KMS-11 (cell line): ENCODE measurements around the gene RAB3IP.

Source experiments
- H2AFZ ChIP-seq: fragments of 200-600 bp; sonication (generic); 2 replicates; pipeline ENCODE4 v1.6.1; 2016; ENCODE audit warnings: antibody characterized with exemption, mixed run types, low read depth
- H3K27ac ChIP-seq: fragments of 200-600 bp; sonication (generic); 2 replicates; pipeline ENCODE4 v1.6.1; 2016; ENCODE audit warnings: mild to moderate bottlenecking, mixed run types
- H3K27me3 ChIP-seq: fragments of 200-600 bp; sonication (generic); 2 replicates; pipeline ENCODE4 v1.6.1; 2017; ENCODE audit warnings: mild to moderate bottlenecking, low read depth, mixed run types, moderate library complexity; ENCODE audit not compliant: insufficient read depth
- H3K36me3 ChIP-seq: fragments of 200-600 bp; sonication (generic); 2 replicates; pipeline ENCODE4 v1.6.1; 2017; ENCODE audit warnings: mild to moderate bottlenecking, mixed run types; ENCODE audit not compliant: insufficient read depth
- H3K4me1 ChIP-seq: fragments of 200-600 bp; sonication (generic); 2 replicates; pipeline ENCODE4 v1.6.1; 2016; ENCODE audit warnings: mild to moderate bottlenecking, low read depth, mixed run types; ENCODE audit not compliant: poor library complexity, severe bottlenecking
- H3K4me2 ChIP-seq: fragments of 200-600 bp; sonication (generic); 2 replicates; pipeline ENCODE4 v1.7.0; 2016; ENCODE audit warnings: mild to moderate bottlenecking, mixed run types
- H3K4me3 ChIP-seq: fragments of 200-600 bp; sonication (generic); IDR thresholded peaks from 2 replicates; pipeline ENCODE4 v1.6.1; 2017; ENCODE audit warnings: low read depth, low read length, mixed read lengths; ENCODE audit not compliant: insufficient read depth
- H3K79me2 ChIP-seq: fragments of 200-600 bp; sonication (generic); 2 replicates; pipeline ENCODE4 v1.6.1; 2016; ENCODE audit warnings: low read depth, mixed run types; ENCODE audit not compliant: insufficient read depth
- H3K9ac ChIP-seq: fragments of 200-600 bp; sonication (generic); 2 replicates; pipeline ENCODE4 v1.6.1; 2016; ENCODE audit warnings: mild to moderate bottlenecking, mixed run types
- H4K20me1 ChIP-seq: fragments of 200-600 bp; sonication (generic); 2 replicates; pipeline ENCODE4 v1.6.1; 2016; ENCODE audit warnings: mild to moderate bottlenecking, mixed run types; ENCODE audit not compliant: insufficient read depth
- CTCF ChIP-seq: fragments of 200-600 bp; sonication (generic); conservative IDR thresholded peaks from 2 replicates; pipeline ENCODE4 v1.6.1; 2017; ENCODE audit warnings: low read depth, mild to moderate bottlenecking, antibody characterized with exemption, low read length, moderate library complexity, mixed read lengths

The RAB3IP gene

DNA sequence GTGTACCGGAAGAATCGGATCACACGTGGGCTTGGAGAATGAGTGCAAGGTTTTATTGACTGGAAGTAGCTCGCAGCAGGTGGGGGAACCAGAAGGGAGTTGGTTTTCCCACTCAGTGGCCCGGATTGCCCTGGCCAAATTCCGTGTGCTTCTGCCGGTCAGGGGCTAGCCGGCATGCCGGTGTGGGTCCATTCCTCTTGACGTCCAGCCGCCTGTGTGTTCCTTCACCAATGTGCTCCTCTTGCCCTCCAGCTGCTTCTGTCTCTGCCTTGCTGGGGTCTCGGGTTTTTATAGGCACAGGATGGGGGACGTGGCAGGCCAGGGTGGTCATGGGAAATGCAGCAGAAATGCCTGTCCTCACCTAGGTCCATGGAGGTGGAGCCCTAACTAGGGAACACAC lies 97.4 kb downstream of the RAB3IP start:
- H3K27me3 ChIP-seq, result no peaks in the 10 kb centered on the region
- no peaks in the 10 kb centered on the region for H4K20me1 ChIP-seq
- no peaks in the 10 kb centered on the region for H3K4me1 ChIP-seq
- no peak overlapping the region for H2AFZ ChIP-seq
- no peak overlapping the region for H3K4me3 ChIP-seq
- H3K4me2 ChIP-seq, result no peak overlapping the region
- no peaks in the 10 kb centered on the region for H3K36me3 ChIP-seq
- no peak overlapping the region for H3K27ac ChIP-seq
- H3K9ac ChIP-seq, result no peak overlapping the region
- no peak for TF ChIP-seq CTCF
- no peaks in the 10 kb centered on the region for H3K79me2 ChIP-seq

GRCh38 chr12:69837191-69837590 lies 98.5 kb downstream of the RAB3IP start:
- TF ChIP-seq CTCF, result no peak
- H3K36me3 ChIP-seq, result no peaks in the 10 kb centered on the region
- no peaks in the 10 kb centered on the region for H3K27me3 ChIP-seq
- H3K4me2 ChIP-seq, result no peak overlapping the region
- no peak overlapping the region for H2AFZ ChIP-seq
- H3K79me2 ChIP-seq, result no peaks in the 10 kb centered on the region
- H3K4me3 ChIP-seq, result no peak overlapping the region
- no peaks in the 10 kb centered on the region for H4K20me1 ChIP-seq
- no peak overlapping the region for H3K27ac ChIP-seq
- H3K9ac ChIP-seq, result no peak overlapping the region
- no peaks in the 10 kb centered on the region for H3K4me1 ChIP-seq

DNA sequence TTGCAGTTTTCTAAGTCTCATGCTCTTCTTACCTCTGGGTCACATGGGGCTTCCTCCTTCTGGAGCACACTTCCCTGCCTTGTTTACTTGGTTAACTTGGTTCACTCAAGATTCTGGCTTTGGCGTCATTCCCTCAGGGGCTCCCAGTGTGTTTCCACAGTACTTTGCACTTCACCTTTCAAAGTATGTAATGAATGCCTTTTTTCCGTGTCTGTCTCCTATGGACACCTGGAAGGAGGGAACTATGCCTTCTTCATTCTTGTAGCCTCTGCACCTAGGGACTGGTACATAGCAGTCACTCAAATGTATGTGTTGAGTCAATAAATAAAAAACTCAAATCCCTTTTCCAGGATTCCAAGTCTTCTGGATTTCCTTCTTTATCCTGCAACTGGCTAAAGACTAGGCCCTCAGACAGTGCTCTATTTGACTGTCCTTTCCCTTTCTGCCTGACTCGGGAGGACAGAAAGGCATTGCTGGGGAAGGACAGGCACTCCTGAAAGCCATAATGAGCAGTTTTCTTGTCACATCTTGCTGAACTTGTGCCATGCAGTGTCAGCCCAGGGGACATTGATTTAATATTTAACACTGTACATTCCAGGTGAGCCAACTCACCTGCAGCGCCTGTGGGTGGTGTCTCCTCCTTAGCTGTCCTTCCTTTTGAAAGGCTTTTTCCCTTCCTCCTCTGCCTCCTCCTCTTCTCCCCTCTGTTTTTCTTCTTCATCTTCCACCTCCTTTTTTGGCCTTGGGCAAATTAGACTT lies 99.2 kb downstream of the RAB3IP start:
- Histone ChIP-seq H3K4me1 (no peaks in the 10 kb centered on the region), H4K20me1 (no peaks in the 10 kb centered on the region), H3K36me3 (no peaks in the 10 kb centered on the region), H2AFZ (no peak overlapping the region), H3K9ac (no peak overlapping the region), H3K4me3 (no peak overlapping the region), H3K27ac (no peak overlapping the region), H3K27me3 (no peaks in the 10 kb centered on the region), H3K4me2 (no peak overlapping the region), H3K79me2 (no peaks in the 10 kb centered on the region)
- TF ChIP-seq CTCF, result no peak

DNA sequence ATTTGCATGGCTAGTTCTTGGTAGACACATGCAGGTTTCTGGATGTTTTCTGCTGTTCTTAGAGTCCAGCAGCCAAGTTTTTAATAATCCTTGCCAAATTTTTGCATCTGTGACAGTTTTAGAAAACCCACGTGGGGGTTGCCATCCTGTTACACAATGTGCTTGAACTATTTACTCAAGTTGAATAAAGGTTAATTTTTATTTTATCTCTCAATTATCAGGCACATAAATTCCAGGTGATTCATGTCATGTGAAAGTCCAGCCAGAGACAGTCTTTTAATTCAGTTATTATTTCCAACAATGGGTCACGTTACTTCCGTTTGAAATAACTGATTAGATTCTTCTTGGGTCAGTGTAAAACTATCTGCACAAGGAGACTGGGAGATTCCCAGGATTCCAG lies 102.1 kb downstream of the RAB3IP start:
- Histone ChIP-seq H3K9ac (no peak overlapping the region), H2AFZ (no peak overlapping the region), H3K36me3 (no peaks in the 10 kb centered on the region), H3K4me2 (no peak overlapping the region), H3K4me1 (no peaks in the 10 kb centered on the region), H3K4me3 (no peak overlapping the region), H4K20me1 (no peaks in the 10 kb centered on the region), H3K27me3 (no peaks in the 10 kb centered on the region), H3K79me2 (no peaks in the 10 kb centered on the region), H3K27ac (no peak overlapping the region)
- TF ChIP-seq CTCF, result no peak
